HG03045 (cell line): Measurements from ENCODE around the gene SFXN2.

Experiments used
- ATAC-seq: cut with Tn5 transposase; IDR thresholded peaks from one replicate; pipeline ENCODE4 v1.9.1; 2021; ENCODE audit warnings: mild to moderate bottlenecking, moderate library complexity; ENCODE audit not compliant: unreplicated experiment

SFXN2 gene

DNA sequence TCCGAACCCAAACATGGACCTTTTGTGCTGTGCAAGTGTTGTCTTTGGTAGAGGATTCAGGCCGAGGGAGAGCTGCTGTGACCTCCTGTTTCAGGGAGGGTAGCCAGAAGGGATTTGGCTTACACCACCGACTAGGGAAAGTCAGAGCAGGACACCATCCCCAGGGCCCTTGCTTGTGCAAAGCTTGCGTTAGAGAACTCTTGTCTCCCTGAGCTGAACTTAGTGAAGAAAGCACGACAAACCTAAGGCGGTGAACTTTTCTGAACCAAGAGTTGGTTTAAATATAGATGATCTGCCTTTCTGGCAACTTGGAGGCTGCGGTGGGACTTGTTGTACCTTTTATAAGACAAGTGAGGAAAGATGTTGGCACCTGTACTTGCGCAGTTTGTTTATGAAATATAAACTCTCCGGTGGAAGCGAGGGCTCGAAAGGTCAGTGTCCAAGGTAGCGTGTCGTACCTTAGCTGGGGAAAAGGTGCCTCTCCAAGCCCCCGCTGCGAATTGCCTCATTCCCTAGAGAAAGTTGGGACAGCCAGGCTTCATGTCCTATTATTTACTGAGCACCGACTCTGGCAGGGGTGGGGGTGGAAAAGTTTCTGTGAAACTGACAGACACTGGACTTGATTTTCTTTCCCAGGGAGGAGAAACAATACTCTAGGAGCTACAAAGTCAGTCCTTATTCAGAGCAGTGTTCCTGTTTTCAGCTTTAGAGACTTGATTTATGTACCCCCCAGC is 60.9 kb downstream of the SFXN2 start:
- no peak for ATAC-seq

DNA sequence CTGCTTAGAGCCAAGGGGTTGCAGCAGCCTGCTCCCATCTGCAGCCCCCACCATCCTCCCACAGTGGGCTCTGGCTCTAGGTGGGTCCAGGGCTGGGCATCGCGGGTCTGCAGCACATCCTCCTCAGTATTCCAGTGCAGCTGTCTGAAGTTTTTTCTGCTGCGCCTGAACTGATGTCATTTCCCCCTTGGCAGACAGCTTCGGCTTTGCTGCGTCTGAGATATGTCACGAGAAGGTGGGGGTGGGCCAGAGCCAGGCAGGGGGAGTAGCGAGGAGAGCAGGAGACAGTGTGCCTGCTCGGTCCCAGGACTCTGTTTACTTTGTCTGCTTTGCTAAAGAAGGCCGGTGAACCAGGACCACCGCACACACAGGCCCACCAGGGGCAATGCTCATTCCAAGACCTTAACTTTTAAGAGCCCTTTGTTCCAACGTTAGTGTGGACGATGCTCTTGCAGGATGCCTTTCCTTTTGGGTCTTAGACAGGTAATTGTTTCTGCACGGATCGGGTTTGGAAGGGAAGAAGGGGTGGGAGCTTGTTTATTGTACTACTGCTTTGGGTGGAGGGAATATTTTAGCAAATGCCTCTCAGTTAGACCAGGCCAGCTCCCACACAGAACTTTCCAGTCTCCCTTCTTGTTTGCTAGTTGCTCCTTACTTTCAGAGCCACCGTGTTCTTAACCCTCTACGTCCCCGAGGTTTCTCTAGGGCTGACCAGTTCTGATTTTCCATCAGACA is 61.7 kb downstream of the SFXN2 start:
- no peak for ATAC-seq

DNA sequence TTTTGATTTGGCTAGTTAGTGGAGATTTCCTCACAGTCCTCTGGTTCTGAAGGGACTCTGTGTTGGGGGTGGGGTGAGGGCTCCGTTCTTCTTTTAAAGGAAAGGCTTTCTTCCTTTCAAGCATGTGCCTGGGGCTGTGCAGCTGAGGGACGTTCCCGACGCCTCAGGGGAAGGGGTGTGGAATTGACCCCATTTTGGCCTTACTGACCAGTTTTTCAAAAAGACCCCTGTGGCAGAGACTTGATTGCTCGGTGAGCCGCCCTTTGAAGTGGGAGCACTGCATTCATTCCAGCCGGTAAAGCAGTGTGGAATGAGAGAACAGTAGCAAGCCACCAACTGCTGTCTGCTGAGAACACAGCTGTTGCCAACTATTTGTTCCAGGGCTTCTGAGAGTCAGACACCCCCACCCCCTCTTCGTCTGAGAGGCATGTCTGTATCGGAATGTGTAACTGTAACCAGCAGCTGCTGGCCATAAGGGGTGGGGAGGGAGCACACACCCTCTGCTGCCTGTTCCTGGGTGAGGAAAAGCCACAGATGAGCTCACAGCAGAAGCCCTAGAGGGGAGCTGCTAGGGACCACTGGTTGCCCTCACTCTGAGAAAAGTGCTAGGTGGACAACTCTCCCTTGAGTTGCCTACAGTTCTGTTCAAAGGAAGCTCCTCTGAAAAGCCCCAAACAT is 62.5 kb downstream of the SFXN2 start:
- ATAC-seq: no peak

DNA sequence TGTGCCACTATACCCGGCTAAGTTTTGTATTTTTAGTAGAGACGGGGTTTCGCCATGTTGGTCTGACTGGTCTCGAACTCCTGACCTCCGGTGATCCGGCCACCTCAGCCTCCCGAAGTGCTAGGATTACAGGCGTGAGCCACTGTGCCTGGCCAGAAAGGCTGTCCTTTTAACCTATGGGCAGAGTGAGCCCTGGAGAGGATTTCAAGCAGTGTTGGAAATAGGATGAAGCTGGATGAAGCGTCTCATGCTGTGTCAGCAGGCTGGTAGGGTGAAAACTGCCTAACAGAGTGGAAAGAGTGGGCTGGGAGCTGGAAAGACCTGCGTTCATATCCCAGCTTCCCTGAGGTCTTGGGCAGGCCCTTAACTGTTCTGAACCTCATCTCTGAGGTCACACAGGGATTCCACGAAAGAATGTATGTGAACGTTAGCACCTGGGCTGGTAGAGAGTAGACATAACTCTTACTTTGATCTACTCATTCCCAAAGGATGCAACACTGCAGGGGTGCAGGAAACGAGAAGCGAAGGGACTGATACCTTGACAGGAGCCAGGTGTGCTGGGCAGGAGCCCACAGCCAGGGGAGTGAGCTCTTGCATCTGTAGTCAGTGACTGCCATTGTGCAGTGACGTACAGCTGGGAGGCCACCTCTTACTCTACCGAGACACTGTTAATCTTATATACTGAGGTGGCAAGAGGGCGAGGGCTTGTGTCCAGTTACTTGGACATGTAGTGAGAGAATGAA is 63.4 kb downstream of the SFXN2 start:
- ATAC-seq: no peak

DNA sequence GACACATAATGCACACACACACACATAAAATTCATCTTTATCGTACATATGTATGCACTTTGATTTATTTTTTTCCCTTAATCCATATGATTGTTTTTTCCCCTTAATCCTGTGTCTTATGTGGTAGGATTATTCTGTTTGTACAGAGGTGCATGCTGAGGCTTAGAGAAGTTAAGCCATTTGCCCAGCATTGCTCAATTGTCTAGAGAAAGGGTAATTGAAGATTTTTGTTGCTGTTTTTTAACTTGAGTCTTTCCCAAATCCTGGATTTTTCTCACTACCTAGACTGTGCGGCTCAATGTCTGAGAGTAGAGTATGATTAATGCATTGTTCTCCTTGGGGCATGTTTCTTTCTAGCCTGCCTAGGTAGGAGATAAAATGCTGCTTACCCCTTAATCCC is 64.3 kb downstream of the SFXN2 start:
- no peak for ATAC-seq

DNA sequence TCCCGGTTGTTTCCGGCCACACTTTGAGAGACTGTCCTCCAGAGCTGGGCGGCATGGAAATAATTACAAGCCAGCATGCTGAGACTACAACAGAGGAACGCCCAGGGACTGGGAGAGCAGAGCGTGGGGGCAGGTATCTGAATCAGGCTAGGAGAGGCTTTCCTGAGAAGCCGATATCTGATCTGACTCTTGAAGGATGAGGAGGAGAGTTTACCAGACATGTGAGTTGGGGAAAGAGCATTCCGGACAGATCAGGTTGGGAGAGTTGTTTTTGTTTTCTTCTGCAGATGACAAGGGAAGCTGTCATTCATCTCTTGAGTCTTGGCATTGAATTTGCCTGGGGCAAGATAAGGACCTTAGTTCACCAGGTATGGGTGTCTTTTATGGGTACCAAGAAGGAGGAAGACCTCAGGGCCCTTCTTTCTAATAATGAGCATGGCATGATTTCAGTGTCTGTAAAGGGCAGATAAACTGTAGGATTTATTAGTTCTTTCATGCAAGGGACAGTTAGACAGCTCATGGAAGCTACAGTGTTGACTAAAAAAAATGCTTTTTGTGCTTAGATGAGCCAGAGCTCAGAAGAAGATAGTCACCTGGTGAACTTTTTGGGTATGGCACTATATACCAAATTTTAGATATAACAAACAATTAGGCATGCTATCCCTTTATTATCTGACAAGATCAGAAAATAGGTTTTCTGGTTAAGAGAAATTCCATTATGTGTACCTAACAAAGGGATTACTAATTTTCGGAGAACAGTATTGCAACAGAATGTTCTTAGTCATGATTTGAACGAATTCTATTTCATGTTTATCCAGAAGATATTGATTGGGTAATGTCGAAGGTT is 65.5 kb downstream of the SFXN2 start:
- no peak for ATAC-seq

DNA sequence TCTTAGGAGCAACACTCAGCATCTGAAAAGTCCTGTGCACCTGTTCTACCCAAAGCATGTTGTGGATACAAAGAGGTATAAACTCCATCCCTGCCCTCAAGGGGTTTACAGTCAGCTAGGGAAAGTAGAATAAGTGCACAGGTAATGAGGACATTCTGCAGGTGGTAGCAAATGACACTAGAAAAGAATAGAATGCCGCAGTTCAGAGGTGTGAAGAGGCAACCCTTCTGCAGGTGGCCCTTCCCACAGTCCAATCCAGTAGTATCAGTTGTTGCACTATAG is 66.0 kb downstream of the SFXN2 start:
- no peak for ATAC-seq

DNA sequence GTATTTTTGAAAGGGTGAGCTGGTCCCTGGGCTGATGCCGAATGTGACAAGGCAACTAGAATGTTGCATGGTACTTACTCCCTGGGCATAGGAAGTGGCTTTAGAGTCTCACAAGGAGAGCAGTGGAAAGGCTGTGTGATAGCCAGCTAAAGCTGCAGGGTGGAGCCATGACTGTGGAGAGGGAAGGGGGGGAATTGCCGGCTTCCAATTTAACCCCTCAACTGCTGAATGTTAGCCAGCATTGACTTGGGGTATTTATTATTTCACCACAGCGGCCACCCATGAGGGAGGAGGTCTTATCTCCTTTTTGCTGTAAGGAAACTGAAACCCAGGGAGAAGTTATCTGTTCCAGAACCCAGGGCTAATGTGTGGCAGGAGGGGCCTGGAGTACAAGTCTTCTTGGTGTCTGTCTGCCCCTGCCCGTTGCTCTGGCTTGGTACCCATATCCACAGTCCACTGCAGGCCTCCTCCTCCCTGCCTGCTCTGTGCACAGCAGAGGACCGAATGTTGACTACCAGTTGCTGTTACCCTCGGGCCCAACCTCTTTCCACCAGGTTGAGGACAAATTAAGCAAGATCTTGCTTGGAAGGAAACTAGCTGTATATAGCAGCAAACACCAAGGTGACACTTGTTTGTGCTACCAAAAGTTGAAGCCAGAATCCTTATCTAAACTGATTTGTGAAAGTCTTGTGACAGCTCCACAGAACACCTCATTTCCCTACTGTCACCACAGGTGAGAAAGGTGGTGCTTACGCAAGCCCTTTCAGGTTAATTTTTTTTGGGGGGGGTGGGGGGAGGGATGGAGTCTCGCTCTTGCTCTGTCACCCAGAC is 66.9 kb downstream of the SFXN2 start:
- ATAC-seq: no peak

DNA sequence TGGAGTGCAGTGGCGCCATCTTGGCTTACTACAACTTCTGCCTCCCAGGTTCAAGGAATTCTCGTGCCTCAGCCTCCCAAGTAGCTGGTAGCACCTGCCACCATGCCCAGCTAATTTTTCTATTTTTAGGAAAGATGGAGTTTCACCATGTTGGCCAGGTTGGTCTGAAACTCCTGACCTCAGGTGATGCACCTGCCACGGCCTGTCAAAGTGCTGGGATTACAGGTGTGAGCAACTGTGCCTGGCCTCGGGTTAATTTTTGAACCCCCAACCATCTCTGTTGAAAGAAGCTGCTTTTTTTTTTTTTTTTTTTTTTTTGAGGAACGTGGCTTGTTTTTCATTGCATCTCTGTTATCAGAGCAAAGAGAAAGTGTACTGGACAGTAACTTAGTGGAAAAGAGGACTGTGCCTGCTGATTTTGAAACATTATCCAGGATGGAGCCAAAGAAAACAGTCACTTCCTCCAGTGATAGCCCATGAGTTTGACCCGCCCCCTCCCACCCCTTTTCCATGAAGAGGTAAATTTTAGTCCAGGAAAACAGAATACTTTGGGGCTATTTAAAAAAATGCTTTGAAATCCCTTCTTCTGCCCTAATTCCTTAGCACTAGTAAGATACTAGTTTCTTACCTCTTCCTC is 67.6 kb downstream of the SFXN2 start:
- no peak for ATAC-seq

DNA sequence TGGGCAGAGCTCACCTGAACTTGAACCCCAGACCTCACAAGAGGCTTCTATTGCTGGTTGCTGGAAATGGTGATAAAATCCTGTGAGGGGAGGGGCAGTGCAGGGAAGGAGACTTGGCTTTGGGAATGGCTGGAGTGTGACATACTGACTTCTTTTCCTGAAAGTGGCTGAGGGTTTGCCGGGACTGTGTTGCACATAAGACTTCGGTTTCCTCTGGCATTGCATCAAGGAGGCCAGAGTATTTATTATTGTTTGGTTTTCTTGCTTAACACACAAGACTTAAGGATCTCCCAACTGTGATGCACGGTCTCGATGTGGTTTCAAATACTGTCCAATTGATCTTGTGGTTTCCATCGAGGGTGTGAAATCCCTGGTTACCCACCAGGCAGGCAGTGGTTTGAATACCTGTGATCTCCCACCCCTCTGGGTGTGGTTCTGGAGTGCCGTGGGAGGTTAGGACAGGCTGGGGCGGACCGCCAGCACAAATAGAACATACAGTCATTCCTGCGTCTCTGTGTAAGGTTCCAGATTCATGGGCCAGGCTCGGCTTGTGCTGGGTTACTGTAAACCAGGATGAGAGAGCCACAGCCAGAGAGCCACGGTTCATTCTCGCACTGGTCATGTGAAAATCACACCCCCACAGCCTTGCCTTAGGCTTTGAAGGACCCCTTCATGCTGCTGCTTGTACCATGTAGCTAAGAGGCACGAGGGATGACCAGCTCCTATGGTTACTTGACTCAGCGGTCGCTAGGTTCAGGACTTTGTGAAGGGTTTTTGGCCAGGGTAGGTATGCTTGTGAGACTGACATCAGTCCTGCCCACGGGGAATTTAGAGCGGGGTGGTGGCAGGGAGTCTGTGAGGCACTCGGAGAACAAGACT is 68.5 kb downstream of the SFXN2 start:
- ATAC-seq: no peak

DNA sequence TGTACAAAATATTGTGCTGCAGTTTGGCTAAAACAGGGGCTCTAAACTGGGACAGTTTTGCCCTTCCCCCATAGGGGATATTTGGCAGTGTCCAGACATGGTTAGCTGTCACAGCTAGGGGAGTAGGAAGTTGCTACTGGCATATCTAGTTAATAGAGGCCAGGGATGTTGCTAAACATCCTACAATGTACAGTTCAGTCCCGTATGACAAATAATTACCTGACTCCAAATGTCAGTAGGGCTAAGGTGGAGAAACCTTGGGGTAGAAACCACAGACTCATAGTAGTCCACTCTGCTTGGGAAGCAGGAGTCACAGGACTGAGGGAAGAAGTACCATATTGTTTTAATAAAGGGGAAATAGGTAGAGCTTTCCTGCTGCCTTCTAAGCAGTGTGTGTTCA is 69.1 kb downstream of the SFXN2 start:
- ATAC-seq: no peak

DNA sequence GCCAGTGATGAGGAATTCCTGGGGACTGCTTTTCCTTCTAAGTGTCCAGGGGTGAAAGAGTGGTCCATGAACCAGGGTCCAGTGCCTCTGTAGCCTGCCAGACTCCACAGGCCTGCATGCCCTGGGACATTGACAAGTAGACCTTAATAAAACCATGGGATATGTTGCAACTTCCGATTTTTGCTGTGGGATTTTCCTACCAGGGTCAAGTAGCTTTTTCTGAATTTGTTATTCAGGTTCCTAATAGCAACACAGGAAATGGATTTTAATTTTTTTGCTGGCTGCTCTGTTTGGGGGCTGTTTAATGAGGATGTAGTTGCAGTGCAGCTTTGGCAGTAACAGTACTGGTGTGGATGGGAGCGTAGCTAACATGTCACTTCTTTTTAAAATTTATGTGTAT is 71.4 kb downstream of the SFXN2 start:
- no peak for ATAC-seq

DNA sequence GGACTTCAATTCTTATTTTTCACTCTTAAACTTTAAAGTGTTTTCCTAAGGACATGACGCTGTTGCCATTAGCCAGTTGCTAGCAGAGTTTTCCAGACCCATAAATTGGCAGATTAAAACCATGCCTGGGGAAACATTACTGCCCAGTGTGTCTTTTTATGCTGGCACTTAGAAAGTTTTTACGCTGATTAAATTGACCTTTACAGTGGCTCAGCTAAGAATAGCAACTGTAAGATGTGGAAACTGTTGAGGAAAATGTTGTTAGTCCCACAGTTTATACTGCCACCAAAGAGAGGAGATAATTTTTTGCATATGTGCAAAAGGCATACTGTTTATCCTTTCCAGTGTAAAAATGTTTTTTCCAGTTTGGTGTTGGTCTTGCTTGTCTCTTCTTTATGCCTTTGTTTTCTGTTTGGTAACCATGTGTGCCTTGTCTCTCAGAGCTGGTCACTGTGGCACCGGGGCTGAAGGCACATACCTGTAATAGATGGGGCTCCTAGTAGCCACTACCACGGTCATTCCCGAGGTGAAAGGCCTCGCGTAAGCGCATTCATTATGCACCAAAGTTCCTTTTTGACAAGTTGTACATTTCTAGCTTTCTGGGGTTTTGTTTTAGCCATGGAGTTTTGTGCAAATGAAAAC is 77.4 kb downstream of the SFXN2 start:
- no peak for ATAC-seq
